Measurements from ENCODE around the gene CTTN. TPM values are rescaled to one million over a fixed set of nuclear protein-coding genes. Genes with fewer than 3 reads are reported as not detected.
A peak's percentile ranks its signal among the peaks of the same experiment; 100 is the strongest.

The CTTN gene
- polyA plus RNA-seq, 4 donors = 101 to 218 (median 122) TPM

GRCh38 chr11:70368961-70369360, 29.4 kb upstream of the CTTN start:
- H3K27me3 ChIP-seq (ENCODE audit: control insufficient read depth in 3 of 3, insufficient read depth in 3 of 3, low read length in 3 of 3) = no peaks in the 10 kb centered on the region
- no peak overlapping the region for H3K4me3 ChIP-seq (ENCODE audit: low read depth in 1 of 3, low read length in 3 of 3)
- FAIRE-seq (no peak), DNase-seq (no peak)
- no peaks in the 10 kb centered on the region for H3K4me1 ChIP-seq (ENCODE audit: control insufficient read depth in 3 of 3, insufficient read depth in 2 of 3, low read depth in 1 of 3, low read length in 2 of 3)
- H3K27ac ChIP-seq (ENCODE audit: low read depth in 1 of 3, low read length in 2 of 3) = no peak overlapping the region
- WGBS, 3 donors = 92 to 97% (median 94%) methylated on average over 2 of the region's 2 CpGs
- peaks cover 0 to 2% of the 10 kb centered on the region in 2 donors for H3K9me3 ChIP-seq (ENCODE audit: control insufficient read depth in 2 of 2, insufficient read depth in 1 of 2, low read depth in 1 of 2, low read length in 1 of 2)
- peaks cover 0 to 32% (median 13%) of the 10 kb centered on the region in 3 donors for H3K36me3 ChIP-seq (ENCODE audit: control insufficient read depth in 3 of 3, insufficient read depth in 2 of 3, low read depth in 1 of 3, low read length in 3 of 3)

GRCh38 chr11:70371241-70371640, 27.1 kb upstream of the CTTN start:
- 77 to 80% (median 78%) methylated on average over 5 of the region's 5 CpGs for WGBS, 3 donors
- Histone ChIP-seq H3K4me3 (ENCODE audit: low read depth in 1 of 3, low read length in 3 of 3) (no peak overlapping the region), H3K27ac (ENCODE audit: low read depth in 1 of 3, low read length in 2 of 3) (no peak overlapping the region), H3K27me3 (ENCODE audit: control insufficient read depth in 3 of 3, insufficient read depth in 3 of 3, low read length in 3 of 3) (no peaks in the 10 kb centered on the region), H3K4me1 (ENCODE audit: control insufficient read depth in 3 of 3, insufficient read depth in 2 of 3, low read depth in 1 of 3, low read length in 2 of 3) (no peaks in the 10 kb centered on the region), H3K36me3 (ENCODE audit: control insufficient read depth in 3 of 3, insufficient read depth in 2 of 3, low read depth in 1 of 3, low read length in 3 of 3) (peaks cover 0 to 36% (median 16%) of the 10 kb centered on the region in 3 donors), H3K9me3 (ENCODE audit: control insufficient read depth in 2 of 2, insufficient read depth in 1 of 2, low read depth in 1 of 2, low read length in 1 of 2) (peaks cover 0 to 2% of the 10 kb centered on the region in 2 donors)
- FAIRE-seq (no peak), DNase-seq (peak in 1 of 2 donors; percentile 8)

- H3K27me3 ChIP-seq (ENCODE audit: control insufficient read depth in 3 of 3, insufficient read depth in 3 of 3, low read length in 3 of 3) = no peaks in the 10 kb centered on the region
- H3K4me3 ChIP-seq (ENCODE audit: low read depth in 1 of 3, low read length in 3 of 3) = no peak overlapping the region
- WGBS, 3 donors = 93 to 97% (median 96%) methylated on average over 8 of the region's 8 CpGs
- no peaks in the 10 kb centered on the region for H3K4me1 ChIP-seq (ENCODE audit: control insufficient read depth in 3 of 3, insufficient read depth in 2 of 3, low read depth in 1 of 3, low read length in 2 of 3)
- no peak overlapping the region for H3K27ac ChIP-seq (ENCODE audit: low read depth in 1 of 3, low read length in 2 of 3)
- peaks cover 3 to 38% (median 16%) of the 10 kb centered on the region in 3 donors for H3K36me3 ChIP-seq (ENCODE audit: control insufficient read depth in 3 of 3, insufficient read depth in 2 of 3, low read depth in 1 of 3, low read length in 3 of 3)
- FAIRE-seq = no peak
- DNase-seq = no peak
- peaks cover 0 to 2% of the 10 kb centered on the region in 2 donors for H3K9me3 ChIP-seq (ENCODE audit: control insufficient read depth in 2 of 2, insufficient read depth in 1 of 2, low read depth in 1 of 2, low read length in 1 of 2)
These were observed 26.3 kb upstream of the CTTN start for GRCh38 chr11:70372076-70372475.

GRCh38 chr11:70376621-70377020, 21.7 kb upstream of the CTTN start:
- Histone ChIP-seq H3K9me3 (ENCODE audit: control insufficient read depth in 2 of 2, insufficient read depth in 1 of 2, low read depth in 1 of 2, low read length in 1 of 2) (no peaks in the 10 kb centered on the region), H3K27me3 (ENCODE audit: control insufficient read depth in 3 of 3, insufficient read depth in 3 of 3, low read length in 3 of 3) (no peaks in the 10 kb centered on the region), H3K27ac (ENCODE audit: low read depth in 1 of 3, low read length in 2 of 3) (no peak overlapping the region), H3K4me3 (ENCODE audit: low read depth in 1 of 3, low read length in 3 of 3) (no peak overlapping the region), H3K36me3 (ENCODE audit: control insufficient read depth in 3 of 3, insufficient read depth in 2 of 3, low read depth in 1 of 3, low read length in 3 of 3) (peaks cover 5 to 57% (median 23%) of the 10 kb centered on the region in 3 donors), H3K4me1 (ENCODE audit: control insufficient read depth in 3 of 3, insufficient read depth in 2 of 3, low read depth in 1 of 3, low read length in 2 of 3) (no peaks in the 10 kb centered on the region)
- WGBS, 3 donors = 89 to 98% (median 96%) methylated on average over 12 of the region's 12 CpGs
- DNase-seq (no peak), FAIRE-seq (no peak)

- DNase-seq (no peak), FAIRE-seq (no peak)
- H3K27ac ChIP-seq (ENCODE audit: low read depth in 1 of 3, low read length in 2 of 3) = no peak overlapping the region
- no peak overlapping the region for H3K4me3 ChIP-seq (ENCODE audit: low read depth in 1 of 3, low read length in 3 of 3)
- peaks cover 5 to 65% (median 19%) of the 10 kb centered on the region in 3 donors for H3K36me3 ChIP-seq (ENCODE audit: control insufficient read depth in 3 of 3, insufficient read depth in 2 of 3, low read depth in 1 of 3, low read length in 3 of 3)
- WGBS, 3 donors = 85 to 93% (median 89%) methylated on average over 8 of the region's 8 CpGs
- no peaks in the 10 kb centered on the region for H3K4me1 ChIP-seq (ENCODE audit: control insufficient read depth in 3 of 3, insufficient read depth in 2 of 3, low read depth in 1 of 3, low read length in 2 of 3)
- no peaks in the 10 kb centered on the region for H3K9me3 ChIP-seq (ENCODE audit: control insufficient read depth in 2 of 2, insufficient read depth in 1 of 2, low read depth in 1 of 2, low read length in 1 of 2)
- H3K27me3 ChIP-seq (ENCODE audit: control insufficient read depth in 3 of 3, insufficient read depth in 3 of 3, low read length in 3 of 3) = no peaks in the 10 kb centered on the region
These were observed 20.7 kb upstream of the CTTN start for GRCh38 chr11:70377645-70378044.

- Histone ChIP-seq H3K27me3 (ENCODE audit: control insufficient read depth in 3 of 3, insufficient read depth in 3 of 3, low read length in 3 of 3) (no peaks in the 10 kb centered on the region), H3K36me3 (ENCODE audit: control insufficient read depth in 3 of 3, insufficient read depth in 2 of 3, low read depth in 1 of 3, low read length in 3 of 3) (peaks cover 5 to 61% (median 13%) of the 10 kb centered on the region in 3 donors), H3K9me3 (ENCODE audit: control insufficient read depth in 2 of 2, insufficient read depth in 1 of 2, low read depth in 1 of 2, low read length in 1 of 2) (no peaks in the 10 kb centered on the region), H3K4me3 (ENCODE audit: low read depth in 1 of 3, low read length in 3 of 3) (no peak overlapping the region), H3K4me1 (ENCODE audit: control insufficient read depth in 3 of 3, insufficient read depth in 2 of 3, low read depth in 1 of 3, low read length in 2 of 3) (no peaks in the 10 kb centered on the region), H3K27ac (ENCODE audit: low read depth in 1 of 3, low read length in 2 of 3) (no peak overlapping the region)
- FAIRE-seq (no peak), DNase-seq (no peak)
- WGBS, 3 donors = 75 to 93% (median 93%) methylated on average over 9 of the region's 9 CpGs
These were observed 19.7 kb upstream of the CTTN start for GRCh38 chr11:70378506-70379134.

- Histone ChIP-seq H3K4me1 (ENCODE audit: control insufficient read depth in 3 of 3, insufficient read depth in 2 of 3, low read depth in 1 of 3, low read length in 2 of 3) (no peaks in the 10 kb centered on the region), H3K27ac (ENCODE audit: low read depth in 1 of 3, low read length in 2 of 3) (no peak overlapping the region), H3K36me3 (ENCODE audit: control insufficient read depth in 3 of 3, insufficient read depth in 2 of 3, low read depth in 1 of 3, low read length in 3 of 3) (peaks cover 5 to 59% (median 14%) of the 10 kb centered on the region in 3 donors), H3K27me3 (ENCODE audit: control insufficient read depth in 3 of 3, insufficient read depth in 3 of 3, low read length in 3 of 3) (no peaks in the 10 kb centered on the region), H3K4me3 (ENCODE audit: low read depth in 1 of 3, low read length in 3 of 3) (no peak overlapping the region), H3K9me3 (ENCODE audit: control insufficient read depth in 2 of 2, insufficient read depth in 1 of 2, low read depth in 1 of 2, low read length in 1 of 2) (no peaks in the 10 kb centered on the region)
- 62 to 81% (median 69%) methylated on average over 8 of the region's 8 CpGs for WGBS, 3 donors
- FAIRE-seq (no peak), DNase-seq (no peak)
These were observed 17.0 kb upstream of the CTTN start for GRCh38 chr11:70381350-70381749.

GRCh38 chr11:70381872-70382861, 16.2 kb upstream of the CTTN start:
- Histone ChIP-seq H3K36me3 (ENCODE audit: control insufficient read depth in 3 of 3, insufficient read depth in 2 of 3, low read depth in 1 of 3, low read length in 3 of 3) (peaks cover 2 to 55% (median 14%) of the 10 kb centered on the region in 3 donors), H3K27me3 (ENCODE audit: control insufficient read depth in 3 of 3, insufficient read depth in 3 of 3, low read length in 3 of 3) (no peaks in the 10 kb centered on the region), H3K9me3 (ENCODE audit: control insufficient read depth in 2 of 2, insufficient read depth in 1 of 2, low read depth in 1 of 2, low read length in 1 of 2) (no peaks in the 10 kb centered on the region), H3K4me1 (ENCODE audit: control insufficient read depth in 3 of 3, insufficient read depth in 2 of 3, low read depth in 1 of 3, low read length in 2 of 3) (no peaks in the 10 kb centered on the region), H3K4me3 (ENCODE audit: low read depth in 1 of 3, low read length in 3 of 3) (no peak overlapping the region), H3K27ac (ENCODE audit: low read depth in 1 of 3, low read length in 2 of 3) (no peak overlapping the region)
- DNase-seq (no peak), FAIRE-seq (no peak)
- WGBS, 3 donors = 79 to 90% (median 89%) methylated on average over 15 of the region's 15 CpGs

Measured in small intestine (tissue), 7 donors.